22Rv1 (cell line): ENCODE data around the gene KIF6.

Experiments
- ZFX ChIP-seq: fragments of 450-650 bp; IDR thresholded peaks from 2 replicates; pipeline ENCODE4 v1.6.1; 2017; ENCODE audit warnings: antibody characterized with exemption, borderline replicate concordance
- TF ChIP-seq, protein P1 (sequence below): fragments of 450-650 bp; IDR thresholded peaks from 2 replicates; pipeline ENCODE4 v1.5.1; 2017; ENCODE audit warnings: mild to moderate bottlenecking

DNA sequence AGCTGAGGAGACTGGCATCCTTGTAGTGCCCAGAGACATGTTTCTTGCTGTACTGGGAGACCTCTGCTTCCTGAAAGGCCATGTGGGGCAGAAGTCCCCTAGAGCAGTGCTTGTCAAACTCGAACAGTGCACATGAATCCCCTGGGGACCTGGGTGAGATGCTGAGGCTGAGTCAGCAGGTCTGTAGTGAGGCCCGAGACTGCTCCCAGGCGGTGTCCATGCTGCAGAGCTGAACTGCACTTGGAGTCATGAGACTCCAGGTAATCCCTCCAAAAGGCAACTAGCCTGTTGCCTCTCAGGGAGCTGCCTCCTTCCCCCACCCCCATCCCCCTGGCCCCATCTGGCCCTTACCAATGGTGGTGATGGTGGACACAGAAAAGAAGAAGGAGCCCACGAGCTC, 414.7 kb downstream of the KIF6 start:
- TF ChIP-seq, protein P1, sequence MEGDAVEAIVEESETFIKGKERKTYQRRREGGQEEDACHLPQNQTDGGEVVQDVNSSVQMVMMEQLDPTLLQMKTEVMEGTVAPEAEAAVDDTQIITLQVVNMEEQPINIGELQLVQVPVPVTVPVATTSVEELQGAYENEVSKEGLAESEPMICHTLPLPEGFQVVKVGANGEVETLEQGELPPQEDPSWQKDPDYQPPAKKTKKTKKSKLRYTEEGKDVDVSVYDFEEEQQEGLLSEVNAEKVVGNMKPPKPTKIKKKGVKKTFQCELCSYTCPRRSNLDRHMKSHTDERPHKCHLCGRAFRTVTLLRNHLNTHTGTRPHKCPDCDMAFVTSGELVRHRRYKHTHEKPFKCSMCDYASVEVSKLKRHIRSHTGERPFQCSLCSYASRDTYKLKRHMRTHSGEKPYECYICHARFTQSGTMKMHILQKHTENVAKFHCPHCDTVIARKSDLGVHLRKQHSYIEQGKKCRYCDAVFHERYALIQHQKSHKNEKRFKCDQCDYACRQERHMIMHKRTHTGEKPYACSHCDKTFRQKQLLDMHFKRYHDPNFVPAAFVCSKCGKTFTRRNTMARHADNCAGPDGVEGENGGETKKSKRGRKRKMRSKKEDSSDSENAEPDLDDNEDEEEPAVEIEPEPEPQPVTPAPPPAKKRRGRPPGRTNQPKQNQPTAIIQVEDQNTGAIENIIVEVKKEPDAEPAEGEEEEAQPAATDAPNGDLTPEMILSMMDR, result no peak
- no peak for TF ChIP-seq ZFX
